Mononuclear cell (primary cell): ENCODE results near the gene LFNG. TPM values are rescaled to one million over a fixed set of nuclear protein-coding genes. Genes with fewer than 3 reads are reported as not detected.

Source experiments
- H3K27me3 ChIP-seq: 2 replicates; pipeline ENCODE4 v1.6.0; 2011; ENCODE audit warnings: low read length, control low read depth; ENCODE audit not compliant: insufficient read depth
- H3K4me1 ChIP-seq: 2 replicates; pipeline ENCODE4 v1.5.1; 2011; ENCODE audit warnings: mild to moderate bottlenecking, low read length, control low read depth; ENCODE audit not compliant: insufficient read depth
- H3K4me3 ChIP-seq: 2 replicates; pipeline ENCODE4 v1.5.1; 2011; ENCODE audit warnings: mild to moderate bottlenecking, low read length, moderate library complexity
- H3K9me3 ChIP-seq: 2 replicates; pipeline ENCODE4 v1.5.1; 2011; ENCODE audit warnings: low read depth, mild to moderate bottlenecking, control low read depth, low read length
- total RNA-seq: library from RNA; depleted of rRNA; stranded (reverse); fragments of >200 nt; gene quantifications from one replicate; pipeline ENCODE4 v1.2.3, GENCODE V29; 2012

LFNG gene
- total RNA-seq, 1 donor, result 101 TPM

DNA sequence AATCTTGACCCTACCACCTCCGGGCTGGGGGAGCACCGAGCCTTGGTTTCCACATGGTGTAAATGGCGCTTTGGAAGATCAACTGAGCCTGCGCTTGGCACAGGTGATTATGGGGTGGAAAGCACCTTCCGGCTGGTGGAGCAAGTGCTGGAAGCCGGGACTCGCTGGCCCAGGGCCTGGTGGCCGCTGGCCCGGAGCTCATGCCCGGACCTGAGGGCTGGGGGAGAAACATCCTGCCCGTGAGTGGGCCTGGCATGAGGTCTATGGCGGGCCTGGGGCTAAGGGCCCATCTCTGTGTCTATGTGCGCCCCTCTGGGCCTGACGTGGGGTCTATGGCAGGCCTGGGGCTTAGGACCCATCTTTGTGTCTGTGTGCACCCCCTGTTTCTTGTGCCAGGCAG, 14.2 kb upstream of the LFNG start:
- Histone ChIP-seq H3K27me3 (no peaks in the 10 kb centered on the region), H3K4me1 (peaks cover 32% of the 10 kb centered on the region), H3K9me3 (no peaks in the 10 kb centered on the region), H3K4me3 (no peak overlapping the region)

DNA sequence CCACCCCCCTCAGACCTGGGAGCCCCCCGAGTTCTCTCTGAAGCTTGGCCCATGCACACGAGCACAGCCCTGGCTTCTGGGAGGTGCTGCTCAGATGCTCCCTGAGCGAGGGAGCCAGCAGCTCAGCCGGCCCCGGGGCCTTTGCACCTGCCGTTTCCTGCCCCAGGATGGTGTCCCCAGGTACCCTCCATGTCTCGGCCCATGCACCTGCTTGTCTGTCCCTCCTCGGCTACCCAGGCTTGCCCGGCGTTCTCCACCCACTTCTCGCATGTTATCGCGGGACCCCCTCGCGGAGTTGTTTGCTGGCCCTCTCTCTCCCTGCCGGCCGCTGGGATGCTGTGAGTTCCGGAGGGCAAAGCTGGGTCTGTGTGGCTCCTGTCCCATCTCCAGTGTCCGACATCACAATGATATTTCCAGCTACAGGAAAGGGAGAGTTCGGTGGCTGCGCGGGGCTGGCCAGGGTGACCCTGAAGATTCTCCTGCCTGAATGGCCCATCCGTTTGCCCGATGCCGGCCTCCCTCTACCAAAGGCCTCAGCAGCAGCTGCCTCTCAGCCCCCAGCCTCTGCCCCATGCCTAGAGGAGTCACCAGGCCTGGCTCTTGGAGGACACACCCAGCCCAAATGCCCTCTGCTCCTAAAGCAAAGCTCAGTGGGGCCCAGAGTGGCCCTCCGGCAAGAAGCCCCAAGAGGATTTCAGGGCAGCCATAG, 12.2 kb upstream of the LFNG start:
- no peak overlapping the region for H3K4me3 ChIP-seq
- H3K27me3 ChIP-seq, result no peaks in the 10 kb centered on the region
- no peaks in the 10 kb centered on the region for H3K9me3 ChIP-seq
- H3K4me1 ChIP-seq, result peaks cover 52% of the 10 kb centered on the region

DNA sequence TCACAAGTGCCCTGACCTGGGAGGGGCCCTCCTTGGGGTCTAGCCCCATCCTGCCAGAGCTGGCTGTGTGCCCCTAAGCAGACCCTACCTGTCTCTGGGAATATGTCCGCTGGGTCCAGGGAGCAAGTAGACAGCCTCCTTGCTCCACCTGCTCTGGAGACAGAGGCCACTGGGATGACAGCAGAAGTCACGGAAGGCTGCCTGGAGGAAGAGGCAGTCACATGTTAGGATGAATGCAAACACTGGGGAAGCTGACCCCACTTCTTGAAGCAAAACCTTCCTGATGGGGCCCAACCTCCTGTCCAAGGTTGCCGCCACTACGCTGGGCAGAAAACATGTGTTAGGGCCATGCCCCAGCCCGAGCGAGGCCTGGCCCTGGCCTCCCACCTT, 11.7 kb upstream of the LFNG start:
- H3K9me3 ChIP-seq, result no peaks in the 10 kb centered on the region
- peaks cover 57% of the 10 kb centered on the region for H3K4me1 ChIP-seq
- H3K4me3 ChIP-seq, result no peak overlapping the region
- H3K27me3 ChIP-seq, result no peaks in the 10 kb centered on the region

DNA sequence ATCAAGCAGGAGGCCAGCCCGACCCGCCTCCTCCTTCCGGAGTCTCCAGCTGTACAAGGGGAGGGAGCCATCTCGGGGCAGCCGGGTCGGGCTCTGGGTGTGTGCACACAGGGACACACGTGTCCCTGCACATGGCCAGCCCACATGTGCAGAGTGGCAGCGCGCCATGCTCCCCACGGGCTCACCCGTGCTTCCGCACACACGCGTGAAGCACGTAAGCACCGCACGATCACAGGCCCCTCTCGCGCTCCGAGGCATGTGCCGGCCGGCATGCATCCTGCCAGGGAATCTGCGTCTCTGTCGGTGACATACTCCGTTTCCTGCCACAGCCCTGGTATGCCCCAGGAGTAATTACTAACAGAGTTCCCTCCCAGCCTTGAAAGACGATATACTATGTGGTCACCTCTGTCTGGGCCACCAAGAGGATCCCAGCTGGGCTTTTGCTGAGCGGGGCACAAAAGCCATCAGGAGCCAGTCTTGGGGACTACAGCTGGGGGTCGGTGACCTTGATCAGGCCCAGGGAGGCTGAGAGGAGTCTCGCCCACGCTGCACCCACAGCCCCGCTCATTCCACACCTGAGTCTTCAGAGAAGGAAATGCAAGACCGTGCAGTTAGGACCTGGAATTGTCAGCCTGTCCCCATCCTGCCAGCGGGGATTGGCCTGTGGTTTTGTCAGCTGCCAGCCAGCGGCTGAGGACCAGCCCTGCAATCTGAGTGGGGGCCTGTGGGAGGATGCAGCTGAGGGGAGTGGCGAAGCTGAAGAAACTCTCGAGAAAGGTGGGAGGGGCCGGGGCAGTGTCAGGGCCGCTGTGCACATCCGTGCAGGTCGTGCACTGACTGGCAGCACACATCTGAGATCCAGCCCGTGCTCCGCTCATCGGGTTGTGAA, 11.0 kb upstream of the LFNG start:
- H3K4me3 ChIP-seq, result no peak overlapping the region
- H3K27me3 ChIP-seq, result no peaks in the 10 kb centered on the region
- H3K9me3 ChIP-seq, result no peaks in the 10 kb centered on the region
- peaks cover 64% of the 10 kb centered on the region for H3K4me1 ChIP-seq

DNA sequence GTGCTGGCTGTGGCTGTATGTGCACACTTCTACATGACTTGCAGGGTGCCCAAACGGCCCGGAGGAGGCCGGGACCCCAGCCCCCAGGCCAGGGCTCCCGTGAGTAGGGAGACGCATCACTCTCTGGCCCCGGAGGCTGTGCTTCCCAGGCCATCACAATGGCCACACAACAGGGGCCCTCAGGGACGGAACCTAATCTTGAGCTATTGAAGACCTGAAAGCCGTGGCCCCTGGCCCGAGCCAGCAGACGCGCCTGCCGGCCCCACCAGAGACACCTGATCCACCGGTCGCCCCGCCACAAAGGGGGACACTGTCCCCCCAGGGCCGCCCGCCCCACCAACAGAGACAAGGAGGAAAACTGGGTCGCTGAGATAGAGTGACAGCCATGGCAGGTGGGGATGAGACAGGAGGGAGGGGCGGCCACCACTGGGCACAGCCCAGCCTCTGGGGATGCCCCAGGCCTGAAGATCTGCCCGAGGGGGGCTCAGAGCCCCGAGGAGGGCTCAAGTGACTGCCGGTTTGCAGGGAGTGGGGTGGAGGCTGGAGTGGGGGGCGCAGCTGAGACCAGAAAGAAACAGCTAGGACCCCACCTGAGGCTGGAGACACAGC, 10.2 kb upstream of the LFNG start:
- Histone ChIP-seq H3K4me1 (peaks cover 67% of the 10 kb centered on the region), H3K27me3 (no peaks in the 10 kb centered on the region), H3K4me3 (no peak overlapping the region), H3K9me3 (no peaks in the 10 kb centered on the region)

DNA sequence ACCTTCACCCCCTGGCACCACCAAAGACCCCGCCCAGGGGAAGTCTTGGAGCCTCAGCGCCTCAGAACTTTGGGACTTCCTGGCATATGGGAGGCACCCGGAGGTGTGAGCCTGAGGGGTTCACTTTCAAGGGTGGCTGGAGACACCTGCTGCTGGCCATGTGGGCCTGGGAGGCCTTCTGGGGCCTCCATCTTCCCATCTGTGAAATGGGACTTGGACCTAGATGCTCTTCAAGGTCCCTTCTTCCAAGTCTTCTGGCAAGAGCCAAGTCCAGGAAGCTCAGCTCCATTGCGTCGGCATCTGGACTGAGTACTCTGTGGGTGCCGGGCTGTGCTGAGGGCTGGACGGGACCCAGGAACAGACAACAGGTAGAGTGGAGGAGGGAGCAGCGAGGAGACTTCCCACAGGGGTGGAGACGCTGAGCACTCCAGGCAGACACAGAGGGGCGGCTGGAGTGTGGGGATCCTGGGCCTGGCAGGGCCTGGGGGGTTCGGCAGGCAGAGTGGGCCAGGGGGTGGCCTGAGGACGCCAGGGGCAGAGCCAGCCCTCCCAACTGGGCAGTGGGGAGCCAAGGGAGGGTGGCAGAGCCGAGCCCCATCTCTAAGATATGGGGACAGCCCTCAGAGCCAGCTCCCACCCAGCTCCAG, 9.3 kb upstream of the LFNG start:
- Histone ChIP-seq H3K27me3 (no peaks in the 10 kb centered on the region), H3K4me3 (no peak overlapping the region), H3K9me3 (no peaks in the 10 kb centered on the region), H3K4me1 (peaks cover 67% of the 10 kb centered on the region)

DNA sequence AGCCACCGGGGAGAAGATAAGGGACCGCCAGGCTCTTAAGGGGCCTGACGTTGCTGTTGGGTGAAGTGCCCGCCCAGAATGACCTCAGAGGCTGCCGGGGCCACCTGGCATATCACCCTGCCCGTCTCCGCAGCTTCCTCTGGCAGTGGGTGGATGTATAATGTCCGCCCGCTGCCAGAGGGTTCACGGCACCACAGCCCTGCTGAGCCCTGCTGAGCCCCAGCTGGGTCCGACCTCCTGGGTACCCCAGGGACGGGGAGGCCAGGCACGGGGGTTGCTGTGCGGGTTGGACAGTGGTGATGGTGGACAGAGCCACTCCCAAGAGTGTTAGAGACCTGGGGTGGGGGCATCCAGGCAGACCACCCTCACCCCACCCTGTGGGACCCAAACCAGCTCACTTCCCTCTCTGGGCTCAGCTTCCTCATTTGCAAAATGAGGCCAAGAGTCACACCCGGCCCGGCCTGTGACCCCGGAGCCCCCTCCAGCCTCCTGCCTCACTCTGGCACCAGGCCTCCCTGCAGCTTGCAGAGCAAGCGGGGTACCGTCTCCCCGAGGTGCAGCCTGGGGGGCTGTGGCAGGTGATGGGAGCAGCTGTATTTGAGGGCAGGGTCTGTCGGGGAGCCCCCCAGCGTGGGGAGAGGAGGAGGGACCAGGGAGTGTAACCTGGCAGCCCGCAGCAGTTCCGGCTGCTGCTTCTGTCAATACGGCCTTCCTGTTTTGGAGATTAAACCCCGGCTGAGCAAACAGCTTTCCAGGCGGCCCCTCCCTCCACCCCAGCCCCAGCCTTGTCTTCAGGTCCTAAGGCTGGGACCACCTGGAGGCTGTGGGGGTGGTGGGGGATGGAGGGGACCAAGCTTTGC, 8.4 kb upstream of the LFNG start:
- peak overlapping the region; percentile 16 for H3K4me3 ChIP-seq
- H3K9me3 ChIP-seq, result no peaks in the 10 kb centered on the region
- no peaks in the 10 kb centered on the region for H3K27me3 ChIP-seq
- H3K4me1 ChIP-seq, result peaks cover 67% of the 10 kb centered on the region

DNA sequence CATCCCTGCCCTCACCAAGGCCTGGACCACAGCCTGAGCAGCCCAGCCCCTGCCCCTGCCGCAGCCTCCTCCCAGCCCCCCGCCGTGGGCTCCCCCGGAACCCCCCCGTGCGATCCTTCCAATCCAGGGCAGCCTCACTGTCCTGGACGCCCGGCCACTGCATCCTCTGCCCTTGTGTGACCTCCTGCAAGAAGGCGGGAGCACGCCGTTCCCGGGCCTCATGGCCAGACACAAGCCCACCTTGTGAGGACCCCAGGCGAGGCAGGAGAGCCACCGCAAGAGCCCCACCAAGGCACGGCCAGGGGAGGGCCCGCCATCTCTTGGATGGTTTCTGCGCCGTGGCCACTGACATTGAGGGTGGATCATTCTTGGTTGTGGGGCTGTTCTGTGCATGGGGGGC, 7.8 kb upstream of the LFNG start:
- Histone ChIP-seq H3K4me3 (no peak overlapping the region), H3K9me3 (no peaks in the 10 kb centered on the region), H3K27me3 (no peaks in the 10 kb centered on the region), H3K4me1 (peaks cover 67% of the 10 kb centered on the region)

DNA sequence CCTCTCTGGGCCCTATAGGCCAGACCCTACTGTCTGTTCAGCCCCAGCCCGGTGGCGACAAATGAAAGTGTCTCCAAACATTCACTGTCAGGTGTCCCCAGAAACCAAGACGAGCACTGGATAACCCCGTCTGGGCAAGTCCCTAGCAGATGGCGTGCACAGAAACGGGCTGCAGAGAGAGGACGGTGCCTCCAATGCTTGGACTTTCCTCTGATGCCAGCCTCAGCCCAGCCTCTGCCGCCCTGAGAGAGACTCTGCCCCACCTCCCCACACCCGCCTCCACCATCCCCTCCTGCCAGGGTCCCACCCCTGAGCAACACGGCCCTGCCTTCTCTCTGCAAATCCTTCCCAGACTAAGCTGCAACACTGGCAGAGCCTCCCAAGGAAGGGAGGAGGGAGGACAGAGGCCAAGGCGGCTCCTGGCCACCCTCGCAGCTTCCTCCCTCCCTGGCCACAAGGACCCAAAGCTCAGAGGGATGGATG, 7.4 kb upstream of the LFNG start:
- Histone ChIP-seq H3K9me3 (no peaks in the 10 kb centered on the region), H3K4me3 (no peak overlapping the region), H3K4me1 (peaks cover 67% of the 10 kb centered on the region)

DNA sequence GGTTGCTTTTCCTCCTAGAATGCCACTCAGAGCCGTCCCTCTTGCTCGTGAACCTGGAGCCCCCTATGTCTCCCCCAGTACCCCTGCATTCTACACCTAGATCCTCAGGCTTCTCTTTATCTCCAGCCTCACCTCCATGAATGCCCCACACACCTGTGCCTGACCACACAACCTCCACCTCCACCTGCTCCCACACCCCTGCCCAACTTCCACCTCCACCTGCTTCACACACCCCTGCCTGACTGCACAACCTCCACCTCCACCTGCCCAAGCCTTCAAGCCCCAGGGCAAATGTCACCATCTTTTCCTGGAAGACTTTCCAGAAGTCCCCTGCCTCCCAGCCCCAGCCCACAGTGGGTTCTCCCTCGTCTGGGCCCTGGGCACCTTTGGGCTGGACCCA, 6.9 kb upstream of the LFNG start:
- Histone ChIP-seq H3K4me1 (peaks cover 62% of the 10 kb centered on the region), H3K9me3 (no peaks in the 10 kb centered on the region), H3K27me3 (no peaks in the 10 kb centered on the region), H3K4me3 (no peak overlapping the region)

More for the DNA sequence above, 7.4 kb upstream of the LFNG start:
- no peaks in the 10 kb centered on the region for H3K27me3 ChIP-seq

DNA sequence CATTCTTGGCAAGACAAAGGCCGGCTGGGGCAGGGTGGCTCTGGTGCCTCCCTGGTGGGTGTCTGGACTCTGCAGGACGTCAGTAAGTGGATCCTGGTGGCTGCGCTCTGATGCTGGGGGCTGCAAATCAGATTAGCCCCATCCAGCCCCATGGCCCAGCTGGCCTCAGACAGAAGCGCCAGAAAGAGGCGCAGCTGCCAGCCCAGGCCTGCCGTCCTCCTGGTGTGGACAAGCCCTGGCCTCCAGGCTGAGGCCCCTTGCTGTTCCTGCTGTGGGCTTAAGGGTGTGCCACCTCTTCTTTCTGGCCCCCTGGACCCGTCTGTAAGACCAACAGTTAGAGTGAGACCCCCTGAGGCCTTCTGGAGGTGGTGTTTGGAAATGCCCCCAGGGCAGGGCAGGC, 5.9 kb upstream of the LFNG start:
- Histone ChIP-seq H3K9me3 (no peaks in the 10 kb centered on the region), H3K4me3 (no peak overlapping the region), H3K4me1 (peaks cover 60% of the 10 kb centered on the region)

DNA sequence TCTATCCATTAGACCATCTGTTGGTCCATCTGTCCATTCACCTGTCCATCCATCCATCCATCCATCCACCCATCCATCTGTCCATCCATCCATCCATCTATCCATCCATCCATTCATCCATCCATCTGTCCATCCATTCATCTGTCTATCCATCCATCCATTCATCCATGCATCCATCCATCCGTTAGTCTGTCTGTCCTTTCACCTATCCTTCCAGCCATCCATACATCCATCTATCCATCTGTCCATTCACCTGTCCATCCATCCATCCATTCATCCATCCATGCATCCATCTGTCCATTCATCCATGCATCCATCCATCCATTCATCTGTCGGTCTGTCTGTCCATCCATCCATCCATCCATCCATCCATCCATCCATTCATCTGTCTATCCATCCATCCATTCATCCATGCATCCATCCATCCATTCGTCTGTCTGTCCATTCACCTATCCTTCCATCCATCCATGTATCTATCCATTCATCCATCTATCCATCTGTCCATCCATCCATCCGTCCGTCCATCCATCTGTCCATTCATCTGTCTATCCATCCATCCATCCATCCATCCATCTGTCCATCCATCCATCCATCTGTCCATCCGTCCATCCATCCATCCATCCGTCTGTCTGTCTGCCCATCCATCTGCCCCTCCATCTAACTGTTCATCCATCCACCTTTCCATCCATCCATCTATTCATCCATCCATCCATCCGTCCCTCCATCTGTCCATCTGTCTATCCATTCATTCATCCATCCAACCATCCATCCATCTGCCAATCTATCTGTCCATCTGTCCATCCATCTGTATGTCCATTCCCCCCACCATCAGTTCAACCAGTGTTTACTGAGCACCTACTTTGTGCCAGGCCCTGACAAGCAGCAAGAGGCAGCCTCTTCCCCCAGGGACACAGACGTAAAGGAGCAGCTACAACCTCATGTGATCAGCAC, 4.8 kb upstream of the LFNG start:
- H3K4me1 ChIP-seq, result peaks cover 55% of the 10 kb centered on the region
- no peaks in the 10 kb centered on the region for H3K9me3 ChIP-seq
- no peaks in the 10 kb centered on the region for H3K27me3 ChIP-seq
- no peak overlapping the region for H3K4me3 ChIP-seq

More for the DNA sequence above, 5.9 kb upstream of the LFNG start:
- H3K27me3 ChIP-seq, result no peaks in the 10 kb centered on the region

DNA sequence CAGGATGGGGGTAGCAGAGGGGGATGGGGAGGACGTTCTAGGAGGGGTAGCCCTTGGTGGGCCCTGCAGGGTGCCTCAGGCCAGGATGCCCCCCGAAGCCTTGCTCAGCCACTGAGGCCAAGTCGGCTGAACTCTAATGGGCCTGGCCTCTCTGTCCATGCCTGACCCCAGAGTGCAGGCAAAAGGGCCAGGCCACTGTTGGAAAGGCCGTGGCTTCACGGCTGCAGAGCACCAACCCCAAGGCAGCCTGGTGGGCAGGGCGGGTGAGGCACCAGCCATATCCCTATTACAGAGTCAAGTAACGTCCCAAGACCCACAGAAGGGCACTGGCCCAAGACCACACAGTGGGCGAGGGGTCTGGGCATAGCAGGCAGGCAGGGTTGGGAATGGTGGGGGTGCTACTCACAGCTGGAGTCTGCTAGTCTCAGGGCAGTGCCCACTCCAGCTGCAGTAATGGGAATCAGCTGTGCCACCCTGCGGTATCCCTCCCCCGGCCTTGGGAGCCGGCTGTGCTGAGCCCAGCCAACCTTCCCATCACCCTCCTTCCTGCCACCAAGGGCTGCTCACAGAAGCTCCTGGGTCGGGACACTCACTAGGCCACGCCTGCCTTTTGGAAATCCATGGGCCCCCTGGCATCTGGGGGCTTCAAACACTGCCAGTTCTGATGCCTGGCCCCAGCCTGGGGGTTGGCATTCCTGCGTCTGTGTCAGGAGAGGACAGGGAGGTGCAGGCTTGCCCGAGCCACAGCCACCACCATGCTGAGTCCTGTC, 4.0 kb upstream of the LFNG start:
- no peak overlapping the region for H3K4me3 ChIP-seq
- peaks cover 47% of the 10 kb centered on the region for H3K4me1 ChIP-seq
- no peaks in the 10 kb centered on the region for H3K9me3 ChIP-seq
- H3K27me3 ChIP-seq, result no peaks in the 10 kb centered on the region
